Mesothelial cell of epicardium (in vitro differentiated cells): ENCODE results near the gene PCYT1A. TPM values are rescaled to one million over a fixed set of nuclear protein-coding genes. Genes with fewer than 3 reads are reported as not detected.

Source experiments
- DNase-seq, 2 experiments: peaks; one replicate each; pipeline ENCODE4 v3.0.0; 2021; ENCODE audit warnings: low spot score in 2 of 2; ENCODE audit not compliant: unreplicated experiment in 2 of 2
- H3K27ac Mint-ChIP-seq: 2 replicates; pipeline ENCODE4 v1.8.0; 2021; ENCODE audit warnings: mixed read lengths
- H3K27me3 Mint-ChIP-seq: 2 replicates; pipeline ENCODE4 v1.8.0; 2021; ENCODE audit warnings: low read depth, mixed read lengths
- H3K36me3 Mint-ChIP-seq: 2 replicates; pipeline ENCODE4 v1.8.0; 2021; ENCODE audit warnings: mixed read lengths
- H3K4me1 Mint-ChIP-seq: 2 replicates; pipeline ENCODE4 v1.8.0; 2021; ENCODE audit warnings: mixed read lengths
- H3K4me3 Mint-ChIP-seq: 2 replicates; pipeline ENCODE4 v1.8.0; 2021; ENCODE audit warnings: mild to moderate bottlenecking, moderate library complexity, mixed read lengths
- H3K9me3 Mint-ChIP-seq: 2 replicates; pipeline ENCODE4 v1.8.0; 2021; ENCODE audit warnings: mixed read lengths
- total RNA-seq: library from RNA; stranded (reverse); gene quantifications from 3 replicates; pipeline ENCODE4 v1.2.1, GENCODE V29; 2021
- TF ChIP-seq, protein P1 (sequence below): fragments of 200-600 bp; sonication (generic); IDR thresholded peaks from one replicate; pipeline ENCODE4 v1.5.0; 2021; ENCODE audit warnings: antibody characterized with exemption; ENCODE audit not compliant: unreplicated experiment

Gene PCYT1A
- total RNA-seq, 1 donor from 2014 or later = 40.0 TPM

DNA sequence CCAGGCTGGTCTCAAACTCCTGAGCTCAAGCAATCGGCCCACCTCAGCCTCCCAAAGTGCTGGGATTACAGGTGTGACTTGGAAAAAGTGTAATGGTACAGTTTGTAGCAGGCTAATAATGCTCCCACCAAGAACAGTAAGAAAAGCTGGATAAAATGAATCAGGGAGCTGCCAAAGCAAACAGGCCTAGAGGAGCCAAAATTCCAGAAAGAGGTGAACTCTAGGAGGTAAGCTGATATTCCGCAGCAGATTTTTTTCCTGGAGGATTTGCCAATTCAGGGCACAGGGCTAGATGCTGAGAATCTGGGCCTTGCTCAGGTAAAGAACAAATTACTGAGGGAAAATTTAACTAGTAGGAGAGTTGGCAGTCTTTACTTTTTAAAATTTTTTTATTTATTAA is 11.0 kb upstream of the PCYT1A start:
- Mint-ChIP-seq H3K27ac (no peak overlapping the region), H3K36me3 (peaks cover 15% of the 10 kb centered on the region), H3K9me3 (no peaks in the 10 kb centered on the region), H3K27me3 (no peaks in the 10 kb centered on the region), H3K4me3 (no peak overlapping the region), H3K4me1 (no peaks in the 10 kb centered on the region)
- DNase-seq = no peak
- TF ChIP-seq, protein P1, sequence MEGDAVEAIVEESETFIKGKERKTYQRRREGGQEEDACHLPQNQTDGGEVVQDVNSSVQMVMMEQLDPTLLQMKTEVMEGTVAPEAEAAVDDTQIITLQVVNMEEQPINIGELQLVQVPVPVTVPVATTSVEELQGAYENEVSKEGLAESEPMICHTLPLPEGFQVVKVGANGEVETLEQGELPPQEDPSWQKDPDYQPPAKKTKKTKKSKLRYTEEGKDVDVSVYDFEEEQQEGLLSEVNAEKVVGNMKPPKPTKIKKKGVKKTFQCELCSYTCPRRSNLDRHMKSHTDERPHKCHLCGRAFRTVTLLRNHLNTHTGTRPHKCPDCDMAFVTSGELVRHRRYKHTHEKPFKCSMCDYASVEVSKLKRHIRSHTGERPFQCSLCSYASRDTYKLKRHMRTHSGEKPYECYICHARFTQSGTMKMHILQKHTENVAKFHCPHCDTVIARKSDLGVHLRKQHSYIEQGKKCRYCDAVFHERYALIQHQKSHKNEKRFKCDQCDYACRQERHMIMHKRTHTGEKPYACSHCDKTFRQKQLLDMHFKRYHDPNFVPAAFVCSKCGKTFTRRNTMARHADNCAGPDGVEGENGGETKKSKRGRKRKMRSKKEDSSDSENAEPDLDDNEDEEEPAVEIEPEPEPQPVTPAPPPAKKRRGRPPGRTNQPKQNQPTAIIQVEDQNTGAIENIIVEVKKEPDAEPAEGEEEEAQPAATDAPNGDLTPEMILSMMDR = no peak

DNA sequence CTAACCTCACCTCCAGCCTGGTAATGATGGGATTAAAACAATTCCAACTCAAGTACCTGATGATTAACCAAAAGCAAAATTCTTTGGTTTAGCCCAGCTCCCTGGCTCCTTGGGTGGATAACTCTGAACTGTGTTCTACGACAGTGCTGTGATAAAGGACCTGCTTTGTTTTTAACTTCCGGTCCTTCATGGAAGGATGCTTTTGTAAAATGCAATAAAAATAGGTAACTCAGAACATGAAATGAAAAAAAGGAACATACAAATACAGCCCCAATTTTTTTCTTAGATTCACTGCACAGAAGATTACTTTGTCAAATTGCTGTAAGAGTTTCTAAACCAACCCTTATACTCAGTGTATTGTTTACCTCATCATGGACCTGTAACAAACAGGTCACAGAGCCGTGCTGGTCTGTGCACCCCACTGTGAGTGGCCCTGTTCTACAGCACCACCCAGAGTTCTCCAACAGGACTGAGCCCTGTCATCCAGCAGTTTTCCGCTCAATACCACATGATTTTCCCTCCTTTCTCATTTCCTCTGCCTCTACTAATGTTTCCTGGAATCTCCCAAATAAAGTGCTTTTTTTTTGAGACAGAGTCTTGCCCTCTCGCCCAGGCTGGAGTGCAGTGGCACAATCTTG is 4.9 kb upstream of the PCYT1A start:
- H3K4me1 Mint-ChIP-seq = peaks cover 6% of the 10 kb centered on the region
- no peaks in the 10 kb centered on the region for H3K9me3 Mint-ChIP-seq
- no peak overlapping the region for H3K27ac Mint-ChIP-seq
- no peak overlapping the region for H3K4me3 Mint-ChIP-seq
- DNase-seq = no peak
- peaks cover 4% of the 10 kb centered on the region for H3K36me3 Mint-ChIP-seq
- H3K27me3 Mint-ChIP-seq = no peaks in the 10 kb centered on the region
- TF ChIP-seq, protein P1 = no peak

DNA sequence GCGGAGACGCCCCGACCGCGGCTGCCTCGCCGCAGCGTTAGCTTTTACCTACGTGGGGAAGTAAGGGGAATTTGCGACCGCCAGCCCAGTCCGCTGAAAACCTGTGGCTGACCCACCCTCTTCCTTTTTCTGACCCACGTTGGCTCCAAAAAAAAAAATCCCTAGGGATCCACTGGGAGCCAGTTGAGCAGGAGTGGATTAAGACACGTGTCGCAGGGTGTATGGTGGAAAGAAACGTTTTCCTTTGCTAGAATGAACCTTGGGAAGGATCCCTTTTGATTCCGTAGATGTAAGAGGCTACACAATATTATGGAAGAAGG is 575 bp upstream of the PCYT1A start:
- Mint-ChIP-seq H3K4me3 (peak overlapping the region; percentile 97), H3K27ac (peak overlapping the region; percentile 90), H3K36me3 (peaks cover 2% of the 10 kb centered on the region), H3K27me3 (no peaks in the 10 kb centered on the region), H3K9me3 (no peaks in the 10 kb centered on the region), H3K4me1 (peaks cover 22% of the 10 kb centered on the region)
- no peak for DNase-seq
- TF ChIP-seq, protein P1 = no peak

DNA sequence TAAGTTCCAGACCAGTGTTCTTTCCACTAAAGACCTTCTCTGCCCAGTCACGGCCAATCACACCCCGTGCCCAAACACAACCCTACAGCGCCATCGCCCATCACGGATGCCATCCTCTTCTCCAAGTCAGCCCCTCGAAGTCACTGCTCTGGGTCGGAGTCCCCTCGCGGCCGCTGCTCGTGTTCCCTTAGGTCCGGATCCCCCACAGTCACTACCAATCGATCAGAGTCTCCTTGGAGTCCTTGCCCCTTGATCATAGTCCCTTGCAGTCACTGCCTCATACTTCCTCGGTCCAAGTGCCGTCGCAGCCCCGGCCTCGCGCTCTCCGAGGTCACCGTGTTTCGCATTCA is 461 bp downstream of the PCYT1A start:
- peak overlapping the region; percentile 97 for H3K4me3 Mint-ChIP-seq
- TF ChIP-seq, protein P1 = no peak
- H3K27me3 Mint-ChIP-seq = no peaks in the 10 kb centered on the region
- peak in 1 of 2 experiments; percentile 38 for DNase-seq
- H3K36me3 Mint-ChIP-seq = peaks cover 2% of the 10 kb centered on the region
- peaks cover 22% of the 10 kb centered on the region for H3K4me1 Mint-ChIP-seq
- H3K9me3 Mint-ChIP-seq = no peaks in the 10 kb centered on the region
- H3K27ac Mint-ChIP-seq = peak overlapping the region; percentile 98

DNA sequence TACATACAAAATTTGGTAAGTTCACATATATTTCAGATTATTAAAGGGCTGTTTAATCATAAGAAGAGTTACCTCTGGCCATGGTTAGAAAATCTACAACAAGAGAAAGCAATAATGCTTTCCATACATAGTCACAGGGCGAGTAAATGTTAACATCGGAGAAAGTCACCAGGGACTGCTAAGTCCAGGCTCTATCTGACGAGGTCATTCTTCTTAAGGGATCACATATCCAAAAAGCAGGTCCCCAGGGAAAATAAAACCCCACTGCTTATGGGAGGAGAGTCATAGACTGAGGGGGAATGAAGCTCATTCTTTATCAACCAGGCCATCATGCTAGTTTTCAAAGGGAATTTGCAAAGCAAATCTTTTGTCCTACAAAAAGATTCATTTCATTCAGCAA is 3.1 kb downstream of the PCYT1A start:
- H3K36me3 Mint-ChIP-seq = peaks cover 2% of the 10 kb centered on the region
- H3K27me3 Mint-ChIP-seq = no peaks in the 10 kb centered on the region
- no peak overlapping the region for H3K27ac Mint-ChIP-seq
- no peaks in the 10 kb centered on the region for H3K9me3 Mint-ChIP-seq
- H3K4me1 Mint-ChIP-seq = peaks cover 27% of the 10 kb centered on the region
- no peak for DNase-seq
- H3K4me3 Mint-ChIP-seq = no peak overlapping the region
- TF ChIP-seq, protein P1 = no peak

DNA sequence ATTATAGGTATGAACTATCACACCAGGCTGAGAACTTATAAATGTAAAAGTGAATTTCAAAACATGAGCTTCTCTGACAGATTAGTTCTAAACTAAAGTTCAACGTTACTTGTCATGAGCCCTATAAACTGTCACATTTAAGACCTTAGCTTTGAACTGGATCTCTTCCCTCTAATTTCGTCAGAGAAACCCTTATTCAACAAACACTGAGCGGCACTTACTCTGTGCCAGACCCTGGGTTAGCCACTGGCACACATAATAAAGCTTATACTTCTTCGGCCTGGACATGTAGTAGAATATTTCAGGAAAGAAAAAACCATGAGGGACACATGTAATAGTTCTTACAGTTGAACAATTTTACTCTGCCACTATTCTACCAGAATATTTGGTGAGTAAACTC is 5.6 kb downstream of the PCYT1A start:
- Mint-ChIP-seq H3K4me1 (peaks cover 24% of the 10 kb centered on the region), H3K27ac (no peak overlapping the region)
- TF ChIP-seq, protein P1 = no peak

More for the DNA sequence above, 5.6 kb downstream of the PCYT1A start:
- H3K4me3 Mint-ChIP-seq = no peak overlapping the region
- no peaks in the 10 kb centered on the region for H3K27me3 Mint-ChIP-seq
- H3K36me3 Mint-ChIP-seq = peaks cover 4% of the 10 kb centered on the region
- H3K9me3 Mint-ChIP-seq = no peaks in the 10 kb centered on the region
- DNase-seq = no peak
